PFSK-1 (cell line): Measurements from ENCODE around the gene FAM20C.

ENCODE experiments used
- FOXP2 ChIP-seq: optimal IDR thresholded peaks from 2 replicates; pipeline ENCODE3; 2011; ENCODE audit warnings: borderline replicate concordance, control low read depth, inconsistent platforms; ENCODE audit not compliant: insufficient read depth; ENCODE audit errors: extremely low read length, extremely low read depth
- POLR2AphosphoS5 ChIP-seq: IDR thresholded peaks from 2 replicates; pipeline ENCODE4 v1.6.1; 2012; ENCODE audit warnings: low read depth, mild to moderate bottlenecking, control low read depth, low read length, moderate library complexity
- REST ChIP-seq, 2 experiments: IDR thresholded peaks; 2 replicates each; pipeline versions ENCODE4 v1.6.1 to v1.8.0; 2011 to 2012; ENCODE audit warnings: low read depth in 2 of 2, low read length in 2 of 2, control low read depth in 1 of 2, inconsistent platforms in 1 of 2, mild to moderate bottlenecking in 1 of 2, moderate library complexity in 1 of 2; ENCODE audit not compliant: insufficient read depth in 1 of 2
- SIN3A ChIP-seq: IDR thresholded peaks from 2 replicates; pipeline ENCODE4 v1.6.1; 2012; ENCODE audit warnings: mild to moderate bottlenecking, low read length, moderate library complexity, borderline replicate concordance; ENCODE audit not compliant: insufficient read depth
- TAF1 ChIP-seq: IDR thresholded peaks from 2 replicates; pipeline ENCODE4 v1.6.1; 2012; ENCODE audit warnings: low read length, control low read depth, borderline replicate concordance; ENCODE audit not compliant: insufficient read depth

FAM20C gene

GRCh38 chr7:223118-223800 lies 30.9 kb downstream of the FAM20C start:
- TF ChIP-seq SIN3A, result no peak
- TF ChIP-seq FOXP2, result no peak
- TF ChIP-seq POLR2AphosphoS5, result no peak
- TF ChIP-seq TAF1, result no peak
- no peak for TF ChIP-seq REST (IDR thresholded peaks at IDR 0.05; ENCODE audit: insufficient read depth in 1 of 2, low read depth in 2 of 2, low read length in 2 of 2)

- TF ChIP-seq FOXP2, result no peak
- no peak for TF ChIP-seq SIN3A
- TF ChIP-seq POLR2AphosphoS5, result no peak
- no peak for TF ChIP-seq REST (IDR thresholded peaks at IDR 0.05; ENCODE audit: insufficient read depth in 1 of 2, low read depth in 2 of 2, low read length in 2 of 2)
- no peak for TF ChIP-seq TAF1
Observed at GRCh38 chr7:223861-224260, 31.5 kb downstream of the FAM20C start.

GRCh38 chr7:226281-226895 lies 34.0 kb downstream of the FAM20C start:
- TF ChIP-seq REST (IDR thresholded peaks at IDR 0.05; ENCODE audit: insufficient read depth in 1 of 2, low read depth in 2 of 2, low read length in 2 of 2) (no peak), FOXP2 (no peak), TAF1 (no peak), SIN3A (no peak), POLR2AphosphoS5 (no peak)

- TF ChIP-seq TAF1, result no peak
- TF ChIP-seq FOXP2, result no peak
- no peak for TF ChIP-seq POLR2AphosphoS5
- no peak for TF ChIP-seq REST (IDR thresholded peaks at IDR 0.05; ENCODE audit: insufficient read depth in 1 of 2, low read depth in 2 of 2, low read length in 2 of 2)
- no peak for TF ChIP-seq SIN3A
Observed at GRCh38 chr7:227926-228325, 35.6 kb downstream of the FAM20C start.
